ENCODE data around the gene FNBP1. TPM values are rescaled to one million over a fixed set of nuclear protein-coding genes. Genes with fewer than 3 reads are reported as not detected.
A peak's percentile ranks its signal among the peaks of the same experiment; 100 is the strongest.

FNBP1 gene
- total and polyA plus RNA-seq, 3 donors from 2014 or later = 37.9 to 89.2 (median 76.6) TPM

DNA sequence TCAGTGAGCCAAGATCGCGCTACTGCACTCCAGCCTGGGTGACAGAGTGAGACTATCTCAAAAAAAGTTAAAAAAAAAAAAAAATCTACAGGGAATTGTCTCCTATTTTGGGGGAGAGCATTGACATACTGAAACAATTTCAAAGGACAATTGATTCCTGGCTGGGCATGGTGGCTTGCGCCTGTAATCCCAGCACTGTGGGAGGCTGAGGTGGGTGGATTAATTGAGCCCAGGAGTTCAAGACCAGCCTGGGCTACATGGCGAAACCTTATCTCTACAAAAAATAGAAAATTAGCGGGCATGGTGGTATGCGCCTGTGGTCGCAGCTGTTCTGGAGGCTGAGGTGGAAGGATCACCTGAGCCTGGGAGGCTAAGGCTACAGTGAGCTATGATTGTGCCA lies 41.3 kb upstream of the FNBP1 start:
- no peak for DNase-seq
- TF ChIP-seq POLR2A (IDR thresholded peaks at IDR 0.05) = no peak
- TF ChIP-seq, protein P1, sequence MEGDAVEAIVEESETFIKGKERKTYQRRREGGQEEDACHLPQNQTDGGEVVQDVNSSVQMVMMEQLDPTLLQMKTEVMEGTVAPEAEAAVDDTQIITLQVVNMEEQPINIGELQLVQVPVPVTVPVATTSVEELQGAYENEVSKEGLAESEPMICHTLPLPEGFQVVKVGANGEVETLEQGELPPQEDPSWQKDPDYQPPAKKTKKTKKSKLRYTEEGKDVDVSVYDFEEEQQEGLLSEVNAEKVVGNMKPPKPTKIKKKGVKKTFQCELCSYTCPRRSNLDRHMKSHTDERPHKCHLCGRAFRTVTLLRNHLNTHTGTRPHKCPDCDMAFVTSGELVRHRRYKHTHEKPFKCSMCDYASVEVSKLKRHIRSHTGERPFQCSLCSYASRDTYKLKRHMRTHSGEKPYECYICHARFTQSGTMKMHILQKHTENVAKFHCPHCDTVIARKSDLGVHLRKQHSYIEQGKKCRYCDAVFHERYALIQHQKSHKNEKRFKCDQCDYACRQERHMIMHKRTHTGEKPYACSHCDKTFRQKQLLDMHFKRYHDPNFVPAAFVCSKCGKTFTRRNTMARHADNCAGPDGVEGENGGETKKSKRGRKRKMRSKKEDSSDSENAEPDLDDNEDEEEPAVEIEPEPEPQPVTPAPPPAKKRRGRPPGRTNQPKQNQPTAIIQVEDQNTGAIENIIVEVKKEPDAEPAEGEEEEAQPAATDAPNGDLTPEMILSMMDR (IDR thresholded peaks at IDR 0.05) = no peak
- Histone ChIP-seq H3K36me3 (ENCODE audit: low read depth, missing control alignments) (no peaks in the 10 kb centered on the region), H3K27ac (no peak overlapping the region), H3K9me3 (no peaks in the 10 kb centered on the region), H3K27me3 (no peaks in the 10 kb centered on the region), H3K4me3 (no peak overlapping the region), H3K4me1 (no peaks in the 10 kb centered on the region)
- intact Hi-C loops (cut with DNase I; ENCODE audit: low total_unique reads) = no loop called here
- 89 to 96% methylated on average over 7 of the region's 7 CpGs for WGBS, 2 donors

DNA sequence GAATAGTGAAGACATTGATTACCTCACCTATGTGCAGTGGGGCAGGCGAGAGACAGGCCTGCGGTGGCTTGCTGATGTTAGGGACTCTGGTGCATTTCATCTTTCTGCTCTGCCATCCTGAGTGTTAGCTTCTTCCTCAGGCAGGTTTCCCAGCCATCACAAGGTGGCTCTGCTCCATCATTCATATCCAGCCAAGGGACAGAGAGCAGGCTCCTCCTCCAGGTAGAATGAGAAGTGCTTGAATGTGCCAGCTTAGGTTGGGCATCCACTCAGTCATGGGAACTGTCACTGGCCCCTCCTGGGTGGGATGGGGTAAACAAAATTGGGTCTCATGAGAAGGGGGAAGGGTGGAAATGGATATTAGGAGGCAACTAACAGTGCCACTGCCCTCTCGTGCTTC lies 35.6 kb upstream of the FNBP1 start:
- H3K27ac ChIP-seq = no peak overlapping the region
- WGBS, 2 donors = 91 to 93% methylated on average over 3 of the region's 3 CpGs

DNA sequence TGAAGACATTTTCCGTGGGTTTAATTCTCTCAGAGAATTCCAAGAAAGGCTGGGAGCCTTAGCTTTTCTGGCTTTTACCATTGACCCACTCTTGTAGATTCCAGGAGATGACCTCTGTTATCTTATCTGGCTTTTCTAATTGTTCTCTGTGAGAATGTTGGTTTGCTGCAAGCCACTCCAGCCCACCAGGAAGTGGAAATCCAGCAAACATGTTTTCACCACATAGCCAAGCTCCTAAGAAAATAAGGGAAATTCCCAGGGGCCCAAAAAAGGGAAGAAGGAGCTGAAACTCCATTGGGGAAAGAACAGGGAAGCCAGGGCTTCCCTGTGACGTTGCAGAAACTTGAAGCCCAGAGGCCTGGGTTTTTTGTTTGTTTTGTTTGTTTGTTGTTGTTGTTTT lies 30.4 kb upstream of the FNBP1 start:
- Histone ChIP-seq H3K9me3 (no peaks in the 10 kb centered on the region), H3K36me3 (ENCODE audit: low read depth, missing control alignments) (no peaks in the 10 kb centered on the region), H3K27me3 (no peaks in the 10 kb centered on the region), H3K27ac (peak overlapping the region in 1 of 2 donors; percentile 16), H3K4me1 (peaks cover 26% of the 10 kb centered on the region), H3K4me3 (no peak overlapping the region)
- no peak for DNase-seq
- intact Hi-C loops (cut with DNase I; ENCODE audit: low total_unique reads) = no loop called here
- no peak for TF ChIP-seq POLR2A (IDR thresholded peaks at IDR 0.05)
- TF ChIP-seq, protein P1 (IDR thresholded peaks at IDR 0.05) = no peak
- 23 to 33% methylated on average over 2 of the region's 2 CpGs for WGBS, 2 donors

More for the DNA sequence above, 35.6 kb upstream of the FNBP1 start:
- Histone ChIP-seq H3K36me3 (ENCODE audit: low read depth, missing control alignments) (no peaks in the 10 kb centered on the region), H3K4me3 (no peak overlapping the region), H3K27me3 (no peaks in the 10 kb centered on the region), H3K9me3 (no peaks in the 10 kb centered on the region), H3K4me1 (peaks cover 12% of the 10 kb centered on the region)
- intact Hi-C loops (cut with DNase I; ENCODE audit: low total_unique reads) = no loop called here
- TF ChIP-seq POLR2A (IDR thresholded peaks at IDR 0.05) = no peak
- TF ChIP-seq, protein P1 (IDR thresholded peaks at IDR 0.05) = no peak
- no peak for DNase-seq

DNA sequence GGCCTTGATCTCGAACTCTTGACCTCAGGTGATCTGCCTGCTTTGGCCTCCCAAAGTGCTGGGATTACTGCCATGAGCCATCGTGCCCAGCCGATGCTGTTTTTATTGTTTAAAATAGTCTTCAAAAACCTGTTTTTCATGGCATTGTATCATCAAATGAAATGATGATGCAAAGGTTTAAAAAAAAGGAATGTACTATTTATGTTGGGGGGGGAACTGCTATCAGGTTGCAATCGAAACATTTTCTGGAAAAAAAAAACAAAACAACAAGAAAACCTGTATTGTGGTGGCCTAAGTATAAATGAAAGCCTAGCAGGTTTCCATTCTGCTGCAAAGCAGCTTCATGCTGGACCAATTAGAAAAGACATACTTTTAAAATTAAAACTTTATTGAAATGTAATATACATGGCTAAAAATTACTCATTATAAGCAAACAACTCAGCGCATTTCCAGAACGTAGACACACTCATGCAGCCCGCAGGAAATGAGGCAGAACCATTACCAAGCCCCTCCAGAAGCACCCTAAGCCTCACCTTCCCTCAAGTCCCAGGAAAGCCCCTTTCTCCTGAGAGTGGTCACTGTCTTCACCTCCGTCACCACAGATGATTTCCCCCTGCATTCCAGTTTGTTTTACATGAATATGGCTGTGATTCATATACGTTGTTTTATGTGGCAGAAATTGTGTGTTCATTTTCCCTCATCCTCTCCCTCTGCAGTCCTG lies 29.7 kb upstream of the FNBP1 start:
- TF ChIP-seq POLR2A (IDR thresholded peaks at IDR 0.05) = no peak
- TF ChIP-seq, protein P1 (IDR thresholded peaks at IDR 0.05) = no peak
- intact Hi-C loops (cut with DNase I; ENCODE audit: low total_unique reads) = no loop called here
- H3K4me1 ChIP-seq = peaks cover 31% of the 10 kb centered on the region
- H3K36me3 ChIP-seq (ENCODE audit: low read depth, missing control alignments) = no peaks in the 10 kb centered on the region
- DNase-seq = no peak
- H3K9me3 ChIP-seq = no peaks in the 10 kb centered on the region
- WGBS, 2 donors = 76 to 77% methylated on average over 9 of the region's 9 CpGs
- no peaks in the 10 kb centered on the region for H3K27me3 ChIP-seq
- H3K27ac ChIP-seq = peak overlapping the region in 1 of 2 donors; percentile 16
- no peak overlapping the region for H3K4me3 ChIP-seq

DNA sequence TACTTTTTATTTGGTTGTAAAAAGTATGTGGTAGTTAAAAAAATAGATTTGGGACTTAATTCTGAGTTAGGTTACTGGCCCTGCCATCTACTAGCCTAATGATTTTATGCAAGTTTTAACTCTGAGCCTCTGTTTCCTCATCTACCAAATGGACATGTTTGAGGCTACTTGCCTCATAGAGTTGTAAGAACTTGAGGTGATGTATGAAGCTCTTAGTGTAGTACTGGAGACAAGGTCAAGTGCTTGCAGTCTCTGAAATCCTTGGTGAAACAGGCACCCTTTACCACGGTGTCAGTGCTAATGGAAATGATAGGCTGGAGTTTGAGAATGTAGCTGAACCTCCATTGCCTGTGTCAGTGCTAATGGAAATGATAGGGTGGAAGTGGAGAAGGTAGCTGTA lies 26.1 kb upstream of the FNBP1 start:
- no peak for DNase-seq
- Histone ChIP-seq H3K4me1 (peaks cover 29% of the 10 kb centered on the region), H3K9me3 (no peaks in the 10 kb centered on the region), H3K27ac (peak overlapping the region in 1 of 2 donors; percentile 14), H3K36me3 (ENCODE audit: low read depth, missing control alignments) (no peaks in the 10 kb centered on the region), H3K4me3 (no peak overlapping the region), H3K27me3 (no peaks in the 10 kb centered on the region)
- WGBS, 2 donors = 73 to 93% methylated on average over 1 of the region's 1 CpG
- TF ChIP-seq POLR2A (IDR thresholded peaks at IDR 0.05) = no peak
- TF ChIP-seq, protein P1 (IDR thresholded peaks at IDR 0.05) = no peak
- intact Hi-C loops (cut with DNase I; ENCODE audit: low total_unique reads) = no loop called here
